CD1c-positive myeloid dendritic cell (primary cell): ENCODE data around the gene DIP2A.
"Not testable (repeated sequence)": the region's sequence is repeated elsewhere in the genome, so short reads cannot be mapped to it uniquely, and the experiment has no call there.

ENCODE experiments used
- DNase-seq: peaks from one replicate; pipeline ENCODE4 v3.0.0-alpha.2; 2016; ENCODE audit errors: extremely low spot score

The DIP2A gene

DNA sequence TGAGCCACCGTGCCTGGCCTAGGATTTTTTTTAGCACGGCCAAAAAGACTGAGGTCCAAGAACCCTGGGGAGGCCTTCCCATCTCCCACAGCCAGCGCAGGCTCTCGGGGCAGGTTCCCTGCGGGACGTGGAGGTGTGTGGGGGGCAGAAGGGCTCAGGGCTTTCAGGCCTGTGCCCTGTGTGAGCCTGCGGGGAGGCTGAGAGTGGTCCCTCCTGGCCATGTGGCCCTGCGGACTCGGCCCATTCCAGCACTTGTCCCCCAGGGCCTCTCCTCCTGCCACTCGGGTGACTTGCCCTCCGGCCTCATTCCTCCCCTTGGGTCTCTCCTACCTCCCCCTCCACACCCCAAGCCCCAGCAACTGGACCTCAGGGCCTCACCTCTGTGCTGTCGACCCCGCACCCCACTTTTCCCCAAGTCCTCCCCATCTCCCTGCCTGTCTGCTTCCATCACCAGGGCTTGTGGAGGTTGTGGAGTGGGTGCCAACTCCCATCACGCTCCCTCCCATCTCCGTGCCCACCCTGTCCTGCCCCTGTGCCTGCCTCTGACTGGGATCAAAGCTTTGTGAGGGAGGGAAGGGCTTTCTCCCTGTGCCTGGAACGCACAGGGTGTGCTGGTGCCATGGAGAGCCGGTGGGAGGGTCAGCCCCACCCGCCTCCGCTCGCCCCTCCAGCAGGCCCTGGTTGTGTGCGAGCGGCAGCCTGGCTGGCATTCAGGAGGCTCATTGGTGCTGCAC lies 32.2 kb upstream of the DIP2A start:
- DNase-seq = no peak

- DNase-seq = no peak
Observed at GRCh38 chr21:46427516-46427915, 31.2 kb upstream of the DIP2A start.

DNA sequence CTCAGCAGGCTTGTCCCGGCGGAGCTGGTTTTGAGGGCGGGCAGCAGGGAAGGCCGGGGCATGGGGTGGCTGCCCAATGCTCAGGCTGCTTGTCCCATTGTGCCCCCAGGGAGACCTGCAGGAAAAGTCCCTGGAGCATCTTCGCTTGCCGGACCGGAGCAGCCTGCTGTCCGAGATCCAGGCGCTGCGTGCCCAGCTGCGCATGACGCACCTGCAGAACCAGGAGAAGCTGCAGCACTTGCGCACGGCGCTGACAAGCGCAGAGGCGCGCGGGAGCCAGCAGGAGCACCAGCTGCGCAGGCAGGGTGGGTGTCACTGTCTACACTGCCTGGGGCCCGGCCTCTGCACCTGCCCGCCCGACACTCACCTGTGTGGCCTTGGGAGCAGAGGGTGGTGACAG lies 30.4 kb upstream of the DIP2A start:
- DNase-seq = no peak

GRCh38 chr21:46428987-46429710 lies 29.5 kb upstream of the DIP2A start:
- DNase-seq = no peak

DNA sequence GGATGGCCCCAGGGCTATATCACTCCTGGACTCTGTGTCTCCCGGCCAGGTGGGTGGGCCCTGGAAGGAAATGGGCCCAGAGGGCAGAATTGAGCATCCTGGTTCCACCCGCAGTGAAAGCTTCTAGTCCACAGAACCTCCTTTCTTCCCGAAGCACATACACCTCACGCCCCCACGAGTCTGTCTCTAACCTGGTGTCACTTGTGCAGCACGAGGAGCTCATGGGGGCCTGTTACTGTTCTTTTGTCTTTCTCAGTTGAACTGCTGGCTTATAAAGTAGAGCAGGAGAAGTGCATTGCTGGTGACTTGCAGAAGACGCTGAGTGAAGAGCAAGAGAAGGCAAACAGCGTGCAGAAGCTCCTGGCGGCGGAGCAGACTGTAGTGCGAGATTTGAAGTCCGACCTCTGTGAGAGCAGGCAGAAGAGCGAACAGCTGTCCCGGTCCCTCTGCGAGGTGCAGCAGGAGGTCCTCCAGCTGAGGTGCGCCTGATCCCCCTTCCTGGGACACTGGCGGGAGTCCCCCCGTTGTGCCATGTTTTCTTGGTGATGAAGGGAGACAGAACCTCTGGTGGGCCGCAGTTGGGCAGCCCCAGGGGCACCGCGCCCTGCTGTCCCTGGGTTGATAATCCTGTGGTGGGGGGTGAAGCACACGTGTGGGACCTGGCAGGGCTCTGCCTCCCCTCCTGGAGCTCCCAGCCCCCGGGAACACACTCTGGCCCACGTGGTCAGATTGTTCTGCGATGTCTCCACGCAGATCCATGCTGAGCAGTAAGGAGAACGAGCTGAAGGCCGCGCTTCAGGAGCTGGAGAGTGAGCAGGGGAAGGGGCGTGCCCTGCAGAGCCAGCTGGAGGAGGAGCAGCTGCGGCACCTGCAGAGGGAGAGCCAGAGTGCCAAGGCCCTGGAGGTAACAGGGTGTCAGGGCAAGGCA lies 28.7 kb upstream of the DIP2A start:
- no peak for DNase-seq

DNA sequence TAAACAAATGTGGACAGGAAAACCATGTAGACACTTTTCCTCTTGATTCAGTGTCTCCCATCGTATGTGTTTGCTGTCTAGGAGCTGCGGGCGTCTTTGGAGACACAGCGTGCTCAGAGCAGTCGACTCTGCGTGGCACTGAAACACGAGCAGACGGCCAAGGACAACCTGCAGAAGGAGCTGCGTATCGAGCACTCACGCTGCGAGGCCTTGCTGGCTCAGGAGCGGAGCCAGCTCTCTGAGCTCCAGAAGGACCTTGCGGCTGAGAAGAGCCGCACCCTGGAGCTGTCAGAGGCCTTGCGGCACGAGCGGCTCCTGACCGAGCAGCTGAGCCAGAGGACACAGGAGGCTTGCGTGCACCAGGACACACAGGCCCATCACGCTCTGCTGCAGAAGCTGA lies 27.2 kb upstream of the DIP2A start:
- DNase-seq = no peak

DNA sequence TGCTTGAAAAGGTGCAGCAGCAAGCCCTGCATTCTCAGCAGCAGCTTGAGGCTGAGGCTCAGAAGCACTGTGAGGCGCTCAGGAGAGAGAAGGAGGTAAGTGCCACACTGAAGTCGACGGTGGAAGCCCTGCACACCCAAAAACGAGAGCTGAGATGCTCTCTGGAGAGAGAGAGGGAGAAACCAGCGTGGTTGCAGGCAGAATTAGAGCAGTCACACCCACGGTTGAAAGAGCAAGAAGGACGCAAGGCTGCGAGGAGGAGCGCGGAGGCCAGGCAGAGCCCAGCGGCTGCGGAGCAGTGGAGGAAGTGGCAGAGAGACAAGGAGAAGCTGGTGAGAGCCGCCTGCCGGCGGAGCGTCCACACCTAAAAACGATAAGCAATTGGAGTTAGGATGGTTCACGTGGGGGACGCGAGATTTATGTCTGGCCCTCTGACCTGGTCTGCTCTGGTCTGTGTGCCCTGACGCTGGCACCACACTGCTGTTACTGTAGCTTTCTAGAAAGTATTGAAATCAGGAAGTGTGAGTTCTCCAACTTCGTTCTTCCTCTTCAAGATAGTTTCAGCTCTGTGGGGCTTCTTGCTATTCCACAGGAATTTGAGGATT lies 26.7 kb upstream of the DIP2A start:
- peak; percentile 77 for DNase-seq

GRCh38 chr21:46433116-46433515 lies 25.6 kb upstream of the DIP2A start:
- DNase-seq = not testable (repeated sequence)

DNA sequence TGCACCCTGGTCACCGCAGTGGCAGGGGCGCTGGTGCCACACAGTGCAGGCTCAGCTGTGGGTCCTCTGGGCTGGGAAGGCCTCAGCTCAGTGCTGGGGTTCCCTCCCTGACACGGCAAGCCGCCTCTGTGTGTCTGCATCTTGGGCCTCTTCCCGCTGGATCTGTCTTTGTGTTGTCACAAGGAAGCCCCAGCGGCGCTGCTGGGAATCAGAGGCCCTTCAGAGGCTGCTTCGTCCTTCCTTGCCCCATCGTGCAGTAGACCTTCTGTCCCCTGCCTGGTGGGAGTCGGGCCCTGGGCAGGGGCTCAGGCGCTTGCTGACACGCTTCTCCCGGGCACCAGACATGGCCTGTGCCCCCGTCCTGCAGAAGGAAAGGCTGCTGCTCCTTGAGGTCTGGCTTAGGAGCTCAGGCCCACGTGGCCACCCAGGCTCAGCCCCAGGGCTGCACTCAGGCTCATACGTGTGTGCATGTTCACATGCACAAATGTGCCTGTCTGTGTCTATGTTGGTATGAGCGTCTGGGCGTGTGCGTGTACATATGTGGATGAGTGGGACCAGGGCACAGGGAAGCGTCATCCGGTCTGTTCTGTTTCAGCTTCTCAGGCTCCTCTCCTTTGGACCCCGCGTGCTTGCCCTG lies 24.3 kb upstream of the DIP2A start:
- no peak for DNase-seq

DNA sequence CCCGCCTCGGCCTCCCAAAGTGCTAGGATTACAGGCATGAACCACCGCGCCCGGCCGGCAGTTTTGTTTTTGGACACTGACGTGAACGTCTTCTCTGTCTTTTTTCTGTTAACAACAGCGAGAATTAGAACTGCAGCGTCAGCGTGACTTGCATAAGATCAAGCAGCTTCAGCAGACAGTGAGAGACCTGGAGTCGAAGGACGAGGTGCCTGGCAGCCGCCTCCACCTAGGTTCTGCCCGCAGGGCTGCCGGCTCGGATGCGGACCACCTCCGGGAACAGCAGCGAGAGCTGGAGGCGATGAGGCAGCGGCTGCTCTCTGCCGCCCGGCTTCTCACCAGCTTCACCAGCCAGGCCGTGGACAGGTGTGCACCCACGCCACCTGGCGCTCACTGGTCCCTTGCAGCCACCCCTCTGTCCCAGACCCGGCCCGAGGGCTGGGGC lies 22.9 kb upstream of the DIP2A start:
- DNase-seq = no peak

GRCh38 chr21:46436621-46437020 lies 22.1 kb upstream of the DIP2A start:
- DNase-seq = no peak

DNA sequence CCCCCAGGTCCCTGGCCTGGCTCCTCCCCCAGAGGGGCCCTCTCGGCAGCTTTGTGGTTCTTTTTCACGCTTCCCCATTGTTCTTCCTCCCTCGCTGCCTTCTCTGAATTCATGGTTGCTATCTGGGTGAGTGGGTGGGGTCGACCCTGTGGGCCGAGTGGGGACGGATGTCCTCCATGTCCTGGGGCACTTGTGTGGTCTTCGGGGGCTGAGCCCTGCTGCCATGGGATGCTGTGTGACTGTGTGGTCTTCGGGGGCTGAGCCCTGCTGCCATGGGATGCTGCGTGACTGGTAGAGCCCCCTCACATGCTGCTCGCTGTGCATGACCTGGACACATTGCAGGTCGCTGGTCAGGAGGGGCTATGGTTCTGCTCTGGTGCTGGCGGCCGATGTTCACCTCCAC lies 21.6 kb upstream of the DIP2A start:
- DNase-seq = peak; percentile 36

GRCh38 chr21:46437511-46437910 lies 21.2 kb upstream of the DIP2A start:
- no peak for DNase-seq

DNA sequence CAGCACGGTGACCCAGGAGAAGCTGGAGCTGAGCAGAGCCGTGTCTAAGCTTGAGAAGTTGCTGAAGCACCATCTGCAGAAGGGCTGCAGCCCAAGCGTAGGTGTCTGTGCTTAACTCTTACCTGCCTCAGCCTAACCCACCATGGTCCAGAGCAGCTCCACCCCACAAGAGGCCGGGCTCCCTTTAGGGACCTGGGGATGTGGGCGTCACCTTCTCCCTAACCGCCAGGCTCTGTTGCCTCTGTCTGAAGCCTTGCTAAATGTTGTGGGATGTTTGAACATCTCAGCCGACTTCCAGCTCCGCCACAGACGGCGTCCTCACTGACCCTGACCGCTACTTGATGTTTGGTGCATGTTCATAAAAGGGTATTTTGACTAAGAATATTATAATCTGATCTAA lies 20.4 kb upstream of the DIP2A start:
- DNase-seq = no peak

GRCh38 chr21:46439906-46440305 lies 18.8 kb upstream of the DIP2A start:
- DNase-seq = no peak

DNA sequence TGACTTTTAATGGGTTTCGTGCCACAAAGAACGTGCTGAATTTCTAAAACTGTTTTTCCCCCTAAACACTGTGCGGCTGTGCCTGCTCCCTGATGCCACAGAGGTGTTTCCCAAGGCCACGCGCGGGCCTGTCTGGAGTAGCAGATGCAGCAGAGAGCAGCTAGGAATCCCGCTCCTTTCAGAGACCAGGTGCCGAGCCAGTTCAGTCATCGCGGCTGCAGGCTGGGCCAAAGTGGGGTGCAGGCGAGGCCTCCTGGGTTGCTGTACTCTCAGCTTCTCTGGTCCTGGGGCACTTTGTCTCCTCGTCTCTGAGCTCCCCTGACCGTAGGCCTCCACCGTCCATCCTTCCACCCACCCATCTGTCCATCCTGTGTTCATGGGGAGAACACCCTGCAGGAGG lies 17.4 kb upstream of the DIP2A start:
- DNase-seq = no peak

GRCh38 chr21:46441961-46442498 lies 16.7 kb upstream of the DIP2A start:
- DNase-seq = no peak

DNA sequence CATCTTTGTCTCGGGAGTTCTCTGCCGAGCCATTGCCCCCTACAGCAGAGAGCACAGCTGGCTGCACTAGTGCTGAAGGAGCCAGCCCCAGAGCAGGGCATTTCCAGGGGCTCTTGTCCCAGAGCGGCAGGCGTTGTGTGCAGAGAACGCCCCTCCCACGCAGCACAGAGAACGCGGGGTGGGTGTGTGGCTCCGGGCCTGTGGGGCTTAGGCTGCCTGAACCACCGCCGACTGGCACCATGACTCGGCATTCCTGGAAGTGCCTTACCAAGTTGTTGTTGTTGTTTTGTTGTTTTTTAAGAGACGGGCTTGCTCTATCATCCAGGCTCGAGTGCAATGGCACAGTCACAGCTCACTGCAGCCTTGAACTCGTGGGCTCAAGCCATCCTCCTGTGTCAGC lies 15.8 kb upstream of the DIP2A start:
- DNase-seq = no peak

DNA sequence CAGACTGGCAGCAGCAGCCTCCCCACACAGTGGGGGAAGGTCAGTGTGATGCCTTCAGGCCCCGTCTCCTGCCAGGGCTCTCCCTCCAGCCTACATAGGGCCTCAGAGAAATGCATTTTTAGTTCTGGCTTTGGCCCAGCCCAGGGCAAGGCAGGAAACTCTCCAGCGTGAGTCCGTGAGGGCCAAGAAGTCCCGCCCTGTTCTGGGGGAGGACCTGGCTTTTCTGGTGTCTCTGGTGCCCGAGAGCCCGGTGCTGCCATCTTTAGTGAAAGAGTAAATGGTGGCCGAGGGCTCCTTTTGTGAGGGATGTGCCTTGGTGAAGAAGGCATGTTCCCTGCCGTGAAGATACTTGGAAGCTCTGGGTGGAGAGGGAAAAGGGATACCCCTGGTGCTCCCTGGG lies 14.8 kb upstream of the DIP2A start:
- DNase-seq = no peak

GRCh38 chr21:46448108-46448507 lies 10.6 kb upstream of the DIP2A start:
- no peak for DNase-seq

GRCh38 chr21:46448855-46449254 lies 9.8 kb upstream of the DIP2A start:
- not testable (repeated sequence) for DNase-seq
